ENCODE measurements around the gene C11orf71.
A peak's percentile ranks its signal among the peaks of the same experiment; 100 is the strongest.

C11orf71 gene

GRCh38 chr11:114439229-114440120 lies 39.2 kb upstream of the C11orf71 start, which contains the start of gene REXO2:
Gene REXO2, plus strand, starts transcription at chr11:114439467. Its CDS starts 62 bp downstream, at chr11:114439529.
- no peaks in the 10 kb centered on the region for H3F3A ChIP-seq (ENCODE audit: insufficient read depth)
- H3K27ac ChIP-seq (ENCODE audit: low read depth, low read length) = 0 out of 2 replicates have a peak within 1 kb of the TSS, but pooled peaks have one; percentile 9
- H3K36me3 ChIP-seq (ENCODE audit: low read length) = 0 out of 2 replicates have a peak, but pooled peaks cover 9% of the 10 kb centered on the region
- peak within 1 kb of the TSS; percentile 83 for H3K4me2 ChIP-seq (ENCODE audit: low read depth, low read length, poor library complexity, severe bottlenecking)
- no peaks in the 10 kb centered on the region for H4K20me1 ChIP-seq (ENCODE audit: low read depth, low read length)
- H3K79me2 ChIP-seq (ENCODE audit: insufficient read depth, low read length) = peaks cover 49% of the 10 kb centered on the region
- H3K4me3 ChIP-seq (ENCODE audit: insufficient read depth, low read length, poor library complexity, severe bottlenecking) = peak within 1 kb of the TSS; percentile 99
- no peaks in the 10 kb centered on the region for H3K9me3 ChIP-seq (ENCODE audit: insufficient read depth, low read length)
- peak within 1 kb of the TSS; percentile 97 for H2AFZ ChIP-seq (ENCODE audit: low read depth, low read length, severe bottlenecking)
- no peaks in the 10 kb centered on the region for H3K9me2 ChIP-seq (replicated peaks; ENCODE audit: insufficient read depth, low read length)
- H3K9ac ChIP-seq (ENCODE audit: low read length) = peak within 1 kb of the TSS; percentile 95
- H3K27me3 ChIP-seq (ENCODE audit: low read length) = no peaks in the 10 kb centered on the region
- no peak for TF ChIP-seq EZH2phosphoT487 (conservative IDR thresholded peaks at IDR 0.05; ENCODE audit: low read length)
- no peak for TF ChIP-seq CTCF (IDR thresholded peaks at IDR 0.05; ENCODE audit: insufficient read depth, low read length, poor library complexity, severe bottlenecking)

- Histone ChIP-seq H2AFZ (ENCODE audit: low read depth, low read length, severe bottlenecking) (peak overlapping the region; percentile 88), H4K20me1 (ENCODE audit: low read depth, low read length) (no peaks in the 10 kb centered on the region), H3K9me3 (ENCODE audit: insufficient read depth, low read length) (no peaks in the 10 kb centered on the region), H3K27me3 (ENCODE audit: low read length) (no peaks in the 10 kb centered on the region), H3K4me2 (ENCODE audit: low read depth, low read length, poor library complexity, severe bottlenecking) (no peak overlapping the region), H3F3A (ENCODE audit: insufficient read depth) (no peaks in the 10 kb centered on the region), H3K27ac (ENCODE audit: low read depth, low read length) (no peak overlapping the region), H3K79me2 (ENCODE audit: insufficient read depth, low read length) (peaks cover 39% of the 10 kb centered on the region), H3K9ac (ENCODE audit: low read length) (no peak overlapping the region), H3K4me3 (ENCODE audit: insufficient read depth, low read length, poor library complexity, severe bottlenecking) (no peak overlapping the region), H3K9me2 (replicated peaks; ENCODE audit: insufficient read depth, low read length) (no peaks in the 10 kb centered on the region), H3K36me3 (ENCODE audit: low read length) (0 out of 2 replicates have a peak, but pooled peaks cover 7% of the 10 kb centered on the region)
- TF ChIP-seq EZH2phosphoT487 (conservative IDR thresholded peaks at IDR 0.05; ENCODE audit: low read length) (no peak), CTCF (IDR thresholded peaks at IDR 0.05; ENCODE audit: insufficient read depth, low read length, poor library complexity, severe bottlenecking) (no peak)
Observed at GRCh38 chr11:114438303-114438702, 38.0 kb upstream of the C11orf71 start.

- Histone ChIP-seq H3K27ac (ENCODE audit: low read depth, low read length) (no peak overlapping the region), H3K79me2 (ENCODE audit: insufficient read depth, low read length) (no peaks in the 10 kb centered on the region), H3K9ac (ENCODE audit: low read length) (no peak overlapping the region), H2AFZ (ENCODE audit: low read depth, low read length, severe bottlenecking) (no peak overlapping the region), H3K36me3 (ENCODE audit: low read length) (no peaks in the 10 kb centered on the region), H3K27me3 (ENCODE audit: low read length) (no peaks in the 10 kb centered on the region), H4K20me1 (ENCODE audit: low read depth, low read length) (no peaks in the 10 kb centered on the region), H3K9me3 (ENCODE audit: insufficient read depth, low read length) (no peaks in the 10 kb centered on the region), H3F3A (ENCODE audit: insufficient read depth) (no peaks in the 10 kb centered on the region), H3K4me2 (ENCODE audit: low read depth, low read length, poor library complexity, severe bottlenecking) (no peak overlapping the region), H3K4me3 (ENCODE audit: insufficient read depth, low read length, poor library complexity, severe bottlenecking) (no peak overlapping the region), H3K9me2 (replicated peaks; ENCODE audit: insufficient read depth, low read length) (no peaks in the 10 kb centered on the region)
- TF ChIP-seq EZH2phosphoT487 (conservative IDR thresholded peaks at IDR 0.05; ENCODE audit: low read length) (no peak), CTCF (IDR thresholded peaks at IDR 0.05; ENCODE audit: insufficient read depth, low read length, poor library complexity, severe bottlenecking) (no peak)
Observed at GRCh38 chr11:114433376-114433775, 33.1 kb upstream of the C11orf71 start.
